Liver (tissue), 3 donors: ENCODE results near the gene ARHGEF12.

Experiments
- ATF3 ChIP-seq: IDR thresholded peaks from 2 replicates; pipeline ENCODE4 v1.6.1; 2016; ENCODE audit warnings: antibody characterized with exemption
- FOXA1 ChIP-seq: IDR thresholded peaks from 2 replicates; pipeline ENCODE4 v1.6.1; 2016; ENCODE audit warnings: antibody characterized with exemption
- HNF4A ChIP-seq, 2 donors: conservative IDR thresholded peaks; 2 replicates each; pipeline ENCODE4 v1.6.1; 2016; ENCODE audit warnings: antibody characterized with exemption in 2 of 2, mild to moderate bottlenecking in 2 of 2
- JUND ChIP-seq, 2 donors: IDR thresholded peaks; 2 replicates each; pipeline ENCODE4 v1.6.1; 2016; ENCODE audit warnings: antibody characterized with exemption in 2 of 2
- RAD21 ChIP-seq, 2 donors: IDR thresholded peaks; 2 replicates each; pipeline ENCODE4 v1.6.1; 2016; ENCODE audit warnings: antibody characterized with exemption in 2 of 2, mild to moderate bottlenecking in 2 of 2
- REST ChIP-seq: IDR thresholded peaks from 2 replicates; pipeline ENCODE4 v1.6.1; 2016; ENCODE audit warnings: antibody characterized with exemption, mild to moderate bottlenecking
- SP1 ChIP-seq: IDR thresholded peaks from 2 replicates; pipeline ENCODE4 v1.6.1; 2018; ENCODE audit warnings: antibody characterized with exemption, mild to moderate bottlenecking
- TAF1 ChIP-seq: conservative IDR thresholded peaks from 2 replicates; pipeline ENCODE4 v1.6.1; 2016; ENCODE audit warnings: antibody characterized with exemption, mild to moderate bottlenecking
- YY1 ChIP-seq: IDR thresholded peaks from 2 replicates; pipeline ENCODE4 v1.6.1; 2016; ENCODE audit warnings: antibody characterized with exemption, mild to moderate bottlenecking
- ZBTB33 ChIP-seq: IDR thresholded peaks from 2 replicates; pipeline ENCODE4 v1.6.1; 2016; ENCODE audit warnings: antibody characterized with exemption
- TF ChIP-seq, protein P1 (sequence below): fragments of 150-350 bp; IDR thresholded peaks from 2 replicates; pipeline ENCODE4 v1.5.1; 2017; ENCODE audit warnings: improper control_type of control experiment, low read depth, low read length; ENCODE audit not compliant: missing input control
- TF ChIP-seq, protein P2 (sequence below): IDR thresholded peaks from 2 replicates; pipeline ENCODE4 v1.6.1; 2016; ENCODE audit warnings: antibody characterized with exemption
- donor health status: healthy.
- donor health status: healthy.

GRCh38 chr11:120344302-120345004, 8.2 kb downstream of the ARHGEF12 start:
- TF ChIP-seq REST (no peak), SP1 (no peak), FOXA1 (no peak), RAD21 (IDR thresholded peaks at IDR 0.05) (no peak), TAF1 (no peak), ATF3 (no peak), HNF4A (conservative IDR thresholded peaks at IDR 0.05) (no peak), ZBTB33 (no peak), JUND (IDR thresholded peaks at IDR 0.05) (no peak), YY1 (no peak)
- TF ChIP-seq, protein P1, sequence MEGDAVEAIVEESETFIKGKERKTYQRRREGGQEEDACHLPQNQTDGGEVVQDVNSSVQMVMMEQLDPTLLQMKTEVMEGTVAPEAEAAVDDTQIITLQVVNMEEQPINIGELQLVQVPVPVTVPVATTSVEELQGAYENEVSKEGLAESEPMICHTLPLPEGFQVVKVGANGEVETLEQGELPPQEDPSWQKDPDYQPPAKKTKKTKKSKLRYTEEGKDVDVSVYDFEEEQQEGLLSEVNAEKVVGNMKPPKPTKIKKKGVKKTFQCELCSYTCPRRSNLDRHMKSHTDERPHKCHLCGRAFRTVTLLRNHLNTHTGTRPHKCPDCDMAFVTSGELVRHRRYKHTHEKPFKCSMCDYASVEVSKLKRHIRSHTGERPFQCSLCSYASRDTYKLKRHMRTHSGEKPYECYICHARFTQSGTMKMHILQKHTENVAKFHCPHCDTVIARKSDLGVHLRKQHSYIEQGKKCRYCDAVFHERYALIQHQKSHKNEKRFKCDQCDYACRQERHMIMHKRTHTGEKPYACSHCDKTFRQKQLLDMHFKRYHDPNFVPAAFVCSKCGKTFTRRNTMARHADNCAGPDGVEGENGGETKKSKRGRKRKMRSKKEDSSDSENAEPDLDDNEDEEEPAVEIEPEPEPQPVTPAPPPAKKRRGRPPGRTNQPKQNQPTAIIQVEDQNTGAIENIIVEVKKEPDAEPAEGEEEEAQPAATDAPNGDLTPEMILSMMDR, result no peak
- TF ChIP-seq, protein P2, sequence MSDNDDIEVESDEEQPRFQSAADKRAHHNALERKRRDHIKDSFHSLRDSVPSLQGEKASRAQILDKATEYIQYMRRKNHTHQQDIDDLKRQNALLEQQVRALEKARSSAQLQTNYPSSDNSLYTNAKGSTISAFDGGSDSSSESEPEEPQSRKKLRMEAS, result no peak
